HCT116 (cell line): ENCODE results near the gene TAF11L2. TPM values are rescaled to one million over a fixed set of nuclear protein-coding genes. Genes with fewer than 3 reads are reported as not detected.
"Not testable (repeated sequence)": the region's sequence is repeated elsewhere in the genome, so short reads cannot be mapped to it uniquely, and the experiment has no call there.

Source experiments
- ATAC-seq: fragments of 200-7000 bp; cut with Tn5 transposase; 2 replicates; pipeline ENCODE4 v1.9.1; 2020; ENCODE audit warnings: mild to moderate bottlenecking, moderate library complexity
- BruUV-seq: library from RNA; stranded (reverse); fragments of 400-500 nt; replicated peaks from 2 replicates; lab custom pipeline; 2021; lab: Mats Ljungman, UMichigan
- CTCF ChIA-PET: fragments of 300-600 bp; sonication (Branson Sonifier 250); formaldehyde crosslinking; loops from one replicate; lab custom pipeline; 2021; ENCODE audit warnings: antibody characterized with exemption; lab: Charles Lee
- POLR2A ChIA-PET: fragments of 300-600, 350-600 bp; sonication (Branson Sonifier 250); formaldehyde crosslinking; loops from one replicate; lab custom pipeline; 2021; ENCODE audit warnings: antibody characterized with exemption; lab: Charles Lee
- RAD21 ChIA-PET, 2 experiments: fragments of 300-600 bp; sonication (Branson Sonifier 250); formaldehyde crosslinking; loops; one replicate each; lab custom pipeline; 2023; ENCODE audit warnings: low total read pairs in 2 of 2; ENCODE audit not compliant: uncharacterized antibody in 2 of 2, unreplicated experiment in 2 of 2, low non-redundant PET in 1 of 2; lab: Charles Lee
- DNase-seq: peaks from one replicate; pipeline ENCODE4 v3.0.0-alpha.2; 2010; ENCODE audit warnings: low read depth, low spot score
- H2AFZ ChIP-seq: fragments of 200-600 bp; shearing (Covaris generic), sonication (generic); 2 replicates; pipeline ENCODE4 v1.6.1; 2017; ENCODE audit warnings: low read depth, mixed run types, mixed read lengths, antibody characterized with exemption, low read length; ENCODE audit not compliant: poor library complexity, severe bottlenecking
- H3K27ac ChIP-seq: 2 replicates; pipeline ENCODE4 v1.5.1; 2012; ENCODE audit warnings: low read depth, low read length
- H3K27me3 ChIP-seq: fragments of 200-600 bp; sonication (generic); 2 replicates; pipeline ENCODE4 v1.6.1; 2016; ENCODE audit warnings: mixed run types, low read length, mixed read lengths; ENCODE audit not compliant: insufficient read depth
- H3K36me3 ChIP-seq, 2 experiments: fragments of 200-500 bp in 1 of 2; fragments of 200-600 bp in 1 of 2; sonication (Bioruptor generic) in 1 of 2; sonication (generic) in 1 of 2; 2 replicates each; pipeline versions ENCODE4 v1.5.1 to v1.6.1; 2014 to 2016; ENCODE audit warnings: low read length in 2 of 2, inconsistent platforms in 1 of 2, mixed read lengths in 1 of 2, mixed run types in 1 of 2; ENCODE audit not compliant: insufficient read depth in 2 of 2, control insufficient read depth in 1 of 2
- H3K4me1 ChIP-seq, 2 experiments: fragments of 200-600 bp in 1 of 2; sonication (generic) in 1 of 2; 2 replicates each; pipeline versions ENCODE4 v1.5.1 to v1.6.1; 2012 to 2017; ENCODE audit warnings: low read length in 2 of 2, inconsistent platforms in 1 of 2, mild to moderate bottlenecking in 1 of 2, mixed read lengths in 1 of 2, mixed run types in 1 of 2, moderate library complexity in 1 of 2; ENCODE audit not compliant: insufficient read depth in 2 of 2, control insufficient read depth in 1 of 2
- H3K4me2 ChIP-seq: fragments of 200-600 bp; sonication (generic); 2 replicates; pipeline ENCODE4 v1.6.1; 2017; ENCODE audit warnings: mixed run types, low read length, mixed read lengths
- H3K4me3 ChIP-seq, 2 experiments: fragments of 200-600 bp in 1 of 2; sonication (generic) in 1 of 2; replicated peaks in 1 of 2; 2 replicates each; pipeline ENCODE4 v1.5.1; 2011 to 2016; ENCODE audit warnings: low read length in 2 of 2, control low read depth in 1 of 2, low read depth in 1 of 2, mild to moderate bottlenecking in 1 of 2, mixed read lengths in 1 of 2, mixed run types in 1 of 2
- H3K79me2 ChIP-seq: fragments of 200-600 bp; sonication (generic); 2 replicates; pipeline ENCODE4 v1.6.1; 2017; ENCODE audit warnings: mild to moderate bottlenecking, mixed run types, low read length, moderate library complexity, mixed read lengths; ENCODE audit not compliant: insufficient read depth
- H3K9ac ChIP-seq: fragments of 200-600 bp; sonication (generic); 2 replicates; pipeline ENCODE4 v1.6.1; 2016; ENCODE audit warnings: low read length, mixed read lengths
- H3K9me2 ChIP-seq: fragments of 200-600 bp; sonication (generic), shearing (Covaris generic); 2 replicates; pipeline ENCODE4 v1.6.1; 2017; ENCODE audit warnings: mixed run types, mild to moderate bottlenecking, moderate library complexity; ENCODE audit not compliant: insufficient read depth
- H3K9me3 ChIP-seq, 2 experiments: fragments of 200-500 bp in 1 of 2; fragments of 200-600 bp in 1 of 2; sonication (Bioruptor generic) in 1 of 2; sonication (generic) in 1 of 2; 2 replicates each; pipeline ENCODE4 v1.6.1; 2014 to 2017; ENCODE audit warnings: low read length in 2 of 2, mixed read lengths in 2 of 2, inconsistent platforms in 1 of 2, low read depth in 1 of 2, mild to moderate bottlenecking in 1 of 2, mixed run types in 1 of 2, moderate library complexity in 1 of 2; ENCODE audit not compliant: control insufficient read depth in 1 of 2, insufficient read depth in 1 of 2
- H4K20me1 ChIP-seq: fragments of 200-600 bp; sonication (generic), shearing (Covaris generic); 2 replicates; pipeline ENCODE4 v1.6.1; 2017; ENCODE audit warnings: mixed run types, mild to moderate bottlenecking, moderate library complexity; ENCODE audit not compliant: insufficient read depth
- CTCF ChIP-seq, 3 experiments: fragments of 200-600 bp in 1 of 3; sonication (generic) in 1 of 3; IDR thresholded peaks in 2 of 3; conservative IDR thresholded peaks in 1 of 3; 2 replicates each; pipeline ENCODE4 v1.5.1; 2012 to 2017; ENCODE audit warnings: low read depth in 2 of 3, low read length in 2 of 3, antibody characterized with exemption in 1 of 3, borderline replicate concordance in 1 of 3, control low read depth in 1 of 3, mild to moderate bottlenecking in 1 of 3, mixed read lengths in 1 of 3, mixed run types in 1 of 3, moderate library complexity in 1 of 3; ENCODE audit not compliant: insufficient read depth in 1 of 3
- EGR1 ChIP-seq: IDR thresholded peaks from 2 replicates; pipeline ENCODE4 v1.6.1; 2012; ENCODE audit warnings: low read depth
- EZH2 ChIP-seq: fragments of 200-600 bp; sonication (generic); IDR thresholded peaks from 2 replicates; pipeline ENCODE4 v1.6.1; 2017; ENCODE audit warnings: antibody characterized with exemption, mixed run types
- EZH2phosphoT487 ChIP-seq: fragments of 200-600 bp; IDR thresholded peaks from 2 replicates; pipeline ENCODE4 v1.6.1; 2018; ENCODE audit warnings: antibody characterized with exemption, borderline replicate concordance
- MAX ChIP-seq: IDR thresholded peaks from 2 replicates; pipeline ENCODE4 v1.6.1; 2012
- POLR2AphosphoS5 ChIP-seq: IDR thresholded peaks from 2 replicates; pipeline ENCODE4 v1.6.1; 2011; ENCODE audit warnings: mild to moderate bottlenecking, low read depth, low read length, moderate library complexity
- TCF7L2 ChIP-seq: IDR thresholded peaks from 2 replicates; pipeline ENCODE4 v1.7.0; 2011; ENCODE audit warnings: borderline replicate concordance, inconsistent platforms; ENCODE audit not compliant: insufficient read depth, insufficient read length; ENCODE audit errors: extremely low read depth
- ZBTB33 ChIP-seq: IDR thresholded peaks from 2 replicates; pipeline ENCODE4 v1.6.1; 2011; ENCODE audit warnings: mild to moderate bottlenecking, low read length, moderate library complexity; ENCODE audit not compliant: insufficient replicate concordance; ENCODE audit errors: extremely low read depth
- intact Hi-C: fragments of 100-400 bp; cut with micrococcal nuclease; formaldehyde crosslinking; loops from 2 replicates; pipeline ENCODE4 v1.10.0; 2022
- total RNA-seq: library from RNA; stranded (reverse); gene quantifications from one replicate; pipeline ENCODE4 v1.2.1, GENCODE V29; 2021; ENCODE audit not compliant: unreplicated experiment

The TAF11L2 gene
- total RNA-seq, 1 experiment from 2014 or later: not detected

- no peaks in the 10 kb centered on the region for H3K9me2 ChIP-seq
- H2AFZ ChIP-seq: no peak overlapping the region
- ChIA-PET POLR2A (no interaction called here), RAD21 (no interaction called here), CTCF (no interaction called here)
- H3K4me1 ChIP-seq: no peaks in the 10 kb centered on the region
- H3K4me3 ChIP-seq: no peak overlapping the region
- no peak for ATAC-seq
- no peaks in the 10 kb centered on the region for H3K79me2 ChIP-seq
- H3K36me3 ChIP-seq: no peaks in the 10 kb centered on the region
- peaks cover 0 to 5% of the 10 kb centered on the region in 2 experiments; a peak in 1 of 4 replicates for H3K9me3 ChIP-seq
- no peak overlapping the region for H3K4me2 ChIP-seq
- H3K27ac ChIP-seq: no peak overlapping the region
- H3K27me3 ChIP-seq: no peaks in the 10 kb centered on the region
- BruUV-seq: no TSS peak
- TF ChIP-seq EGR1: no peak
- no peak for TF ChIP-seq POLR2AphosphoS5
- TF ChIP-seq CTCF (IDR thresholded peaks at IDR 0.05 in 2 of 3, conservative IDR thresholded peaks at IDR 0.05 in 1 of 3; ENCODE audit: borderline replicate concordance in 1 of 3, insufficient read depth in 1 of 3, low read depth in 2 of 3, low read length in 2 of 3): no peak
- no peak for TF ChIP-seq TCF7L2
- no peak for TF ChIP-seq ZBTB33
- no peak for TF ChIP-seq MAX
- no peak for TF ChIP-seq EZH2
- no peak for TF ChIP-seq EZH2phosphoT487
- no peaks in the 10 kb centered on the region for H4K20me1 ChIP-seq
- DNase-seq: no peak
- H3K9ac ChIP-seq: no peak overlapping the region
- intact Hi-C loops: no loop called here
These were observed 28.0 kb upstream of the TAF11L2 start for GRCh38 chr5:17470064-17470463.

GRCh38 chr5:17475064-17475463 lies 23.0 kb upstream of the TAF11L2 start:
- CTCF ChIA-PET, H3K27me3 ChIP-seq, H3K4me2 ChIP-seq, DNase-seq, H2AFZ ChIP-seq, POLR2A ChIA-PET, H3K27ac ChIP-seq, BruUV-seq, H3K9me3 ChIP-seq, H3K9me2 ChIP-seq, ATAC-seq, H4K20me1 ChIP-seq, intact Hi-C loops, H3K4me3 ChIP-seq, H3K4me1 ChIP-seq, H3K9ac ChIP-seq, H3K79me2 ChIP-seq, RAD21 ChIA-PET, H3K36me3 ChIP-seq: not testable (repeated sequence)
